H9 (cell line): ENCODE data around the gene TMIE. TPM values are rescaled to one million over a fixed set of nuclear protein-coding genes. Genes with fewer than 3 reads are reported as not detected.

Source experiments
- DNase-seq: peaks from one replicate; pipeline ENCODE4 v3.0.0-alpha.2; 2017
- H2AFZ ChIP-seq: one replicate; pipeline ENCODE4 v1.6.1; 2013; ENCODE audit warnings: mild to moderate bottlenecking, low read length, control low read depth, moderate library complexity
- H2AK5ac ChIP-seq: 2 replicates; pipeline ENCODE4 v1.6.1; 2013; ENCODE audit warnings: low read length, control low read depth, mixed read lengths; ENCODE audit not compliant: insufficient read length
- H2BK120ac ChIP-seq: one replicate; pipeline ENCODE4 v1.6.1; 2013; ENCODE audit warnings: low read depth, mild to moderate bottlenecking, low read length, control low read depth, inconsistent platforms; ENCODE audit not compliant: poor library complexity, severe bottlenecking
- H2BK12ac ChIP-seq: 2 replicates; pipeline ENCODE4 v1.6.1; 2013; ENCODE audit warnings: low read length, control low read depth, mixed read lengths, low read depth; ENCODE audit not compliant: insufficient read length
- H2BK15ac ChIP-seq: 2 replicates; pipeline ENCODE4 v1.6.1; 2013; ENCODE audit warnings: low read depth, low read length, control low read depth
- H2BK20ac ChIP-seq: one replicate; pipeline ENCODE4 v1.6.1; 2013; ENCODE audit warnings: low read depth, mild to moderate bottlenecking, low read length, control low read depth, inconsistent platforms; ENCODE audit not compliant: poor library complexity, severe bottlenecking
- H2BK5ac ChIP-seq: 2 replicates; pipeline ENCODE4 v1.6.1; 2013; ENCODE audit warnings: low read length, control low read depth, mixed read lengths; ENCODE audit not compliant: insufficient read length
- H3K14ac ChIP-seq: 2 replicates; pipeline ENCODE4 v1.6.1; 2013; ENCODE audit warnings: low read length, control low read depth; ENCODE audit not compliant: insufficient read depth
- H3K18ac ChIP-seq: 2 replicates; pipeline ENCODE4 v1.6.1; 2013; ENCODE audit warnings: low read depth, mild to moderate bottlenecking, mixed read lengths, low read length, control low read depth; ENCODE audit not compliant: insufficient read length
- H3K23ac ChIP-seq: 2 replicates; pipeline ENCODE4 v1.6.1; 2013; ENCODE audit warnings: low read length, control low read depth, mixed read lengths, low read depth; ENCODE audit not compliant: insufficient read length
- H3K23me2 ChIP-seq: 2 replicates; pipeline ENCODE4 v1.6.1; 2013; ENCODE audit warnings: low read depth, mild to moderate bottlenecking, mixed read lengths, low read length, control low read depth; ENCODE audit not compliant: insufficient read length, poor library complexity, severe bottlenecking
- H3K27ac ChIP-seq: 2 replicates; pipeline ENCODE4 v1.5.1; 2013; ENCODE audit warnings: low read length, control low read depth, mixed read lengths, low read depth; ENCODE audit not compliant: insufficient read length
- H3K27me3 ChIP-seq: 2 replicates; pipeline ENCODE4 v1.6.1; 2013; ENCODE audit warnings: low read length, control low read depth, inconsistent platforms; ENCODE audit not compliant: insufficient read depth
- H3K4ac ChIP-seq: 2 replicates; pipeline ENCODE4 v1.6.1; 2013; ENCODE audit warnings: low read depth, mild to moderate bottlenecking, control low read depth, inconsistent platforms, low read length, moderate library complexity
- H3K4me1 ChIP-seq: 2 replicates; pipeline ENCODE4 v1.6.1; 2013; ENCODE audit warnings: low read length, control low read depth, inconsistent platforms; ENCODE audit not compliant: insufficient read depth
- H3K4me2 ChIP-seq: 2 replicates; pipeline ENCODE4 v1.6.1; 2013; ENCODE audit warnings: low read length, control low read depth, mixed read lengths; ENCODE audit not compliant: insufficient read length, insufficient read depth
- H3K56ac ChIP-seq: 2 replicates; pipeline ENCODE4 v1.6.1; 2013; ENCODE audit warnings: low read depth, mild to moderate bottlenecking, mixed read lengths, low read length, control low read depth; ENCODE audit not compliant: insufficient read length
- H3K79me1 ChIP-seq: 2 replicates; pipeline ENCODE4 v1.6.1; 2013; ENCODE audit warnings: low read depth, mild to moderate bottlenecking, moderate library complexity, low read length, control low read depth, inconsistent platforms; ENCODE audit not compliant: insufficient read depth, poor library complexity, severe bottlenecking
- H3K79me2 ChIP-seq: 2 replicates; pipeline ENCODE4 v1.6.1; 2013; ENCODE audit warnings: low read length, control low read depth, inconsistent platforms; ENCODE audit not compliant: insufficient read depth
- H3K9ac ChIP-seq: 2 replicates; pipeline ENCODE4 v1.6.1; 2013; ENCODE audit warnings: low read length, control low read depth, mixed read lengths; ENCODE audit not compliant: insufficient read length; ENCODE audit errors: extremely low read depth
- H3K9me3 ChIP-seq: one replicate; pipeline ENCODE4 v1.6.1; 2013; ENCODE audit warnings: low read depth, low read length, inconsistent platforms; ENCODE audit not compliant: control insufficient read depth
- H3T11ph ChIP-seq: one replicate; pipeline ENCODE4 v1.6.1; 2013; ENCODE audit warnings: mild to moderate bottlenecking, low read length, control low read depth, inconsistent platforms
- H4K20me1 ChIP-seq: one replicate; pipeline ENCODE4 v1.6.1; 2013; ENCODE audit not compliant: control insufficient read depth, insufficient read length, insufficient read depth
- H4K5ac ChIP-seq: 2 replicates; pipeline ENCODE4 v1.6.1; 2013; ENCODE audit warnings: low read depth, mild to moderate bottlenecking, mixed read lengths, low read length, control low read depth; ENCODE audit not compliant: insufficient read length
- H4K8ac ChIP-seq: replicated peaks from 2 replicates; pipeline ENCODE4 v1.6.1; 2013; ENCODE audit warnings: low read length, control low read depth, mixed read lengths, low read depth; ENCODE audit not compliant: insufficient read length
- H4K91ac ChIP-seq: 2 replicates; pipeline ENCODE4 v1.6.1; 2013; ENCODE audit warnings: low read depth, mild to moderate bottlenecking, moderate library complexity, mixed read lengths, low read length, control low read depth; ENCODE audit not compliant: insufficient read length
- H3K27ac Mint-ChIP-seq, 3 experiments: 2 replicates in 2 of 3; 3 replicates in 1 of 3; pipeline ENCODE4 v1.8.0; 2020 to 2021; ENCODE audit warnings: mixed read lengths in 3 of 3, mild to moderate bottlenecking in 1 of 3, moderate library complexity in 1 of 3
- H3K27me3 Mint-ChIP-seq: 2 replicates; pipeline ENCODE4 v1.8.0; 2021; ENCODE audit warnings: low read depth, mild to moderate bottlenecking, moderate library complexity, mixed read lengths
- H3K36me3 Mint-ChIP-seq, 3 experiments: 2 replicates in 2 of 3; 3 replicates in 1 of 3; pipeline ENCODE4 v1.8.0; 2020 to 2021; ENCODE audit warnings: low read depth in 3 of 3, mixed read lengths in 3 of 3; ENCODE audit not compliant: insufficient read depth in 1 of 3
- H3K4me1 Mint-ChIP-seq, 2 experiments: 2 replicates each; pipeline ENCODE4 v1.8.0; 2020; ENCODE audit warnings: mixed read lengths in 2 of 2
- H3K4me3 Mint-ChIP-seq, 2 experiments: 2 replicates in 1 of 2; 3 replicates in 1 of 2; pipeline ENCODE4 v1.8.0; 2020 to 2021; ENCODE audit warnings: mild to moderate bottlenecking in 2 of 2, mixed read lengths in 2 of 2, moderate library complexity in 1 of 2
- H3K9me3 Mint-ChIP-seq, 2 experiments: 2 replicates in 1 of 2; 3 replicates in 1 of 2; pipeline ENCODE4 v1.8.0; 2020; ENCODE audit warnings: mild to moderate bottlenecking in 2 of 2, mixed read lengths in 2 of 2, moderate library complexity in 1 of 2
- CTCF ChIP-seq: fragments of 200-600 bp; sonication (generic); conservative IDR thresholded peaks from 3 replicates; pipeline ENCODE4 v1.8.0; 2021; ENCODE audit warnings: antibody characterized with exemption, mild to moderate bottlenecking
- WGBS: extraction: QIAGEN DNeasy Blood & Tissue Kit; methylation state at CpG from one replicate; pipeline ENCODE4 v1.1.7; 2013; ENCODE audit warnings: missing lambda C conversion rate, low lambda C conversion rate, mixed read lengths; ENCODE audit not compliant: insufficient read length; ENCODE audit errors: extremely low coverage; 5-methylcytosine and 5-hydroxymethylcytosine counted together
- total RNA-seq: library from RNA; stranded (reverse); gene quantifications from 2 replicates; pipeline ENCODE4 v1.2.1, GENCODE V29; 2021

Gene TMIE
- total RNA-seq, 1 experiment from 2014 or later, result 0.63 TPM

- no peaks in the 10 kb centered on the region for H3K4me1 ChIP-seq
- TF ChIP-seq CTCF, result no peak
- no peak overlapping the region for H3K4ac ChIP-seq
- H3K9me3 ChIP-seq, result no peaks in the 10 kb centered on the region
- H2AFZ ChIP-seq, result no peak overlapping the region
- Mint-ChIP-seq H3K4me1 (peaks cover 0 to 14% of the 10 kb centered on the region in 2 experiments; a peak in 3 of 4 replicates), H3K9me3 (no peaks in the 10 kb centered on the region), H3K4me3 (no peak overlapping the region), H3K27ac (no peak overlapping the region), H3K27me3 (no peaks in the 10 kb centered on the region), H3K36me3 (no peaks in the 10 kb centered on the region; a peak in 3 of 7 replicates)
- DNase-seq, result no peak
- H3K14ac ChIP-seq, result no peak overlapping the region; the same call in 1 of the 2 replicates
- H3K27ac ChIP-seq, result no peak overlapping the region
- H2BK12ac ChIP-seq, result no peak overlapping the region
- no peak overlapping the region for H3T11ph ChIP-seq
- no peak overlapping the region for H3K9ac ChIP-seq
- H2BK5ac ChIP-seq, result no peak overlapping the region
- H2BK20ac ChIP-seq, result no peak overlapping the region
- no peaks in the 10 kb centered on the region for H4K20me1 ChIP-seq
- no peak overlapping the region for H2BK15ac ChIP-seq
- no peak overlapping the region for H3K4me2 ChIP-seq
- no peak overlapping the region for H2BK120ac ChIP-seq
- H3K56ac ChIP-seq, result no peak overlapping the region
- H4K5ac ChIP-seq, result no peak overlapping the region
- no peak overlapping the region for H3K23ac ChIP-seq
- no peak overlapping the region for H3K18ac ChIP-seq
- no peak overlapping the region for H4K91ac ChIP-seq
- H3K27me3 ChIP-seq, result no peaks in the 10 kb centered on the region
- no peaks in the 10 kb centered on the region for H3K79me2 ChIP-seq
- no CpG with 5 or more reads among the region's 11 CpGs for WGBS
- H3K79me1 ChIP-seq, result no peaks in the 10 kb centered on the region
- no peak overlapping the region for H4K8ac ChIP-seq
- no peak overlapping the region for H2AK5ac ChIP-seq
- H3K23me2 ChIP-seq, result no peaks in the 10 kb centered on the region
Observed at GRCh38 chr3:46682974-46683373, 18.2 kb upstream of the TMIE start.
